DND-41 (cell line): ENCODE measurements around the gene CHTF18.

Experiments
- EZH2 ChIP-seq: IDR thresholded peaks from 3 replicates; pipeline ENCODE4 v1.6.1; 2012; ENCODE audit warnings: borderline replicate concordance, low read depth, mild to moderate bottlenecking, moderate library complexity, low read length, inconsistent platforms; ENCODE audit not compliant: severe bottlenecking
- TF ChIP-seq, protein P1 (sequence below): IDR thresholded peaks from 2 replicates; pipeline ENCODE4 v1.5.1; 2012; ENCODE audit warnings: borderline replicate concordance, low read length, moderate library complexity, mild to moderate bottlenecking; ENCODE audit not compliant: poor library complexity, severe bottlenecking; ENCODE audit errors: extremely low read depth

DNA sequence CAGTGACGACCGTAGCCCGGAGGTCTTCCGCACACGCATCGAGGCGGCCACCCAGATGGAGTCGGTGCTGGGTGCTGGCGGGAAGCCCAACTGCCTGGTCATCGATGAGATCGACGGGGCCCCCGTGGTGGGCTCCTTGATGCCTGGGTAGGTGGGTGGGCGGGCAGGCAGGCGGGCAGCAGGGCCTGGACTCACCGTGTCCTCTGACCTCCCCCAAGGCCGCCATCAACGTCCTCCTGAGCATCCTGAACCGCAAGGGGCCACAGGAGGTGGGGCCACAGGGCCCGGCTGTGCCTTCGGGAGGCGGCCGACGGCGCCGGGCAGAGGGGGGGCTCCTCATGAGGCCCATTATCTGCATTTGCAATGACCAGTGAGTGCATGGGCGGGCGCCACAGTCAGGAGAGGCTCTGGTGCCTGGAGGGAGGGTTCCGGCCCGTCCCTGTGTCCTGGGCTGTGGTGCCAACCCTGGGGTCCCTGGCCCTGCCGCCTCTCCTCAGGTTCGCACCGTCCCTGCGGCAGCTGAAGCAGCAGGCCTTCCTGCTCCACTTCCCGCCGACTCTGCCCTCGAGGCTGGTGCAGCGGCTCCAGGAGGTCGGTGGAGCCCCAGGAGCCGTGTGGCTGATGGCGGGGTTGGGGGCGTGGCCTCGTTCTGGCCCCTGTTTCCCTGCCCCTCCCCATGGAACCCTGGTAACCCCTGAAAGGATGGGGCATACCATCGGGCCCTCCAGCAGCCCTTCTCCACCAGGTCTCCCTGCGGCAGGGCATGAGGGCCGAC, 4.0 kb downstream of the CHTF18 start:
- TF ChIP-seq, protein P1, sequence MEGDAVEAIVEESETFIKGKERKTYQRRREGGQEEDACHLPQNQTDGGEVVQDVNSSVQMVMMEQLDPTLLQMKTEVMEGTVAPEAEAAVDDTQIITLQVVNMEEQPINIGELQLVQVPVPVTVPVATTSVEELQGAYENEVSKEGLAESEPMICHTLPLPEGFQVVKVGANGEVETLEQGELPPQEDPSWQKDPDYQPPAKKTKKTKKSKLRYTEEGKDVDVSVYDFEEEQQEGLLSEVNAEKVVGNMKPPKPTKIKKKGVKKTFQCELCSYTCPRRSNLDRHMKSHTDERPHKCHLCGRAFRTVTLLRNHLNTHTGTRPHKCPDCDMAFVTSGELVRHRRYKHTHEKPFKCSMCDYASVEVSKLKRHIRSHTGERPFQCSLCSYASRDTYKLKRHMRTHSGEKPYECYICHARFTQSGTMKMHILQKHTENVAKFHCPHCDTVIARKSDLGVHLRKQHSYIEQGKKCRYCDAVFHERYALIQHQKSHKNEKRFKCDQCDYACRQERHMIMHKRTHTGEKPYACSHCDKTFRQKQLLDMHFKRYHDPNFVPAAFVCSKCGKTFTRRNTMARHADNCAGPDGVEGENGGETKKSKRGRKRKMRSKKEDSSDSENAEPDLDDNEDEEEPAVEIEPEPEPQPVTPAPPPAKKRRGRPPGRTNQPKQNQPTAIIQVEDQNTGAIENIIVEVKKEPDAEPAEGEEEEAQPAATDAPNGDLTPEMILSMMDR: no peak
- no peak for TF ChIP-seq EZH2
